Stimulated activated naive B cell treated with anti-CD40 and anti-IgM and Interleukin-4, amounts not matched to agents 10 μg/mL and 1 μg/mL and 100 μg/mL, for 72 hours (primary cell): Measurements from ENCODE around the gene REP15.
"Not testable (repeated sequence)": the region's sequence is repeated elsewhere in the genome, so short reads cannot be mapped to it uniquely, and the experiment has no call there.

Experiments
- ATAC-seq, 2 donors: fragments of 150-1000 bp; cut with Tn5 transposase; replicated peaks; 2 replicates each; pipeline ENCODE4 v1.10.0; 2021; ENCODE audit warnings: moderate library complexity in 1 of 2
- DNase-seq: peaks from one replicate; pipeline ENCODE4 v3.0.0; 2021
- H3K27ac Mint-ChIP-seq: one replicate; pipeline ENCODE4 v1.8.0; 2022; ENCODE audit warnings: mild to moderate bottlenecking, mixed read lengths
- H3K27me3 Mint-ChIP-seq, 2 donors: one replicate each; pipeline ENCODE4 v1.8.0; 2022; ENCODE audit warnings: mixed read lengths in 2 of 2
- H3K36me3 Mint-ChIP-seq, 2 donors: one replicate each; pipeline ENCODE4 v1.8.0; 2022; ENCODE audit warnings: mixed read lengths in 2 of 2, mild to moderate bottlenecking in 1 of 2
- H3K4me1 Mint-ChIP-seq, 2 donors: one replicate each; pipeline ENCODE4 v1.8.0; 2022; ENCODE audit warnings: mixed read lengths in 2 of 2, mild to moderate bottlenecking in 1 of 2
- H3K4me3 Mint-ChIP-seq, 2 donors: one replicate each; pipeline ENCODE4 v1.8.0; 2022; ENCODE audit warnings: mild to moderate bottlenecking in 2 of 2, mixed read lengths in 2 of 2, moderate library complexity in 1 of 2
- H3K9me3 Mint-ChIP-seq, 2 donors: one replicate each; pipeline ENCODE4 v1.8.0; 2022; ENCODE audit warnings: mixed read lengths in 2 of 2, mild to moderate bottlenecking in 1 of 2

The REP15 gene

GRCh38 chr12:27696293-27696652 lies at the start of gene REP15:
Gene REP15, plus strand, starts transcription at chr12:27696447. Its CDS starts 116 bp downstream, at chr12:27696563.
- H3K9me3 Mint-ChIP-seq = no peaks in the 10 kb centered on the region
- H3K27me3 Mint-ChIP-seq = peaks cover 0 to 3% of the 10 kb centered on the region in 2 donors
- no peaks in the 10 kb centered on the region for H3K4me1 Mint-ChIP-seq
- ATAC-seq (no peak), DNase-seq (no peak)
- no peak within 1 kb of the TSS for H3K27ac Mint-ChIP-seq
- H3K4me3 Mint-ChIP-seq = no peak within 1 kb of the TSS
- peaks cover 4 to 26% of the 10 kb centered on the region in 2 donors for H3K36me3 Mint-ChIP-seq

- ATAC-seq (no peak), DNase-seq (no peak)
- H3K36me3 Mint-ChIP-seq = peaks cover 9 to 14% of the 10 kb centered on the region in 2 donors
- no peak overlapping the region for H3K4me3 Mint-ChIP-seq
- no peaks in the 10 kb centered on the region for H3K9me3 Mint-ChIP-seq
- H3K27me3 Mint-ChIP-seq = no peaks in the 10 kb centered on the region
- H3K4me1 Mint-ChIP-seq = peaks cover 2 to 5% of the 10 kb centered on the region in 2 donors
- H3K27ac Mint-ChIP-seq = no peak overlapping the region
These were observed 46.2 kb upstream of the REP15 start for GRCh38 chr12:27650011-27650410.

GRCh38 chr12:27651201-27651600 lies 45.0 kb upstream of the REP15 start:
- Mint-ChIP-seq H3K4me3 (no peak overlapping the region), H3K27me3 (no peaks in the 10 kb centered on the region), H3K27ac (no peak overlapping the region), H3K4me1 (peaks cover 2 to 5% of the 10 kb centered on the region in 2 donors), H3K9me3 (no peaks in the 10 kb centered on the region), H3K36me3 (peaks cover 11 to 16% of the 10 kb centered on the region in 2 donors)
- ATAC-seq = no peak
- DNase-seq = no peak

- peaks cover 2 to 5% of the 10 kb centered on the region in 2 donors for H3K4me1 Mint-ChIP-seq
- no peaks in the 10 kb centered on the region for H3K9me3 Mint-ChIP-seq
- DNase-seq (no peak), ATAC-seq (no peak)
- no peak overlapping the region for H3K4me3 Mint-ChIP-seq
- H3K27ac Mint-ChIP-seq = no peak overlapping the region
- no peaks in the 10 kb centered on the region for H3K27me3 Mint-ChIP-seq
- H3K36me3 Mint-ChIP-seq = peaks cover 10 to 18% of the 10 kb centered on the region in 2 donors
These were observed 44.0 kb upstream of the REP15 start for GRCh38 chr12:27652174-27652763.

- no peak overlapping the region for H3K4me3 Mint-ChIP-seq
- H3K27me3 Mint-ChIP-seq = no peaks in the 10 kb centered on the region
- no peaks in the 10 kb centered on the region for H3K9me3 Mint-ChIP-seq
- DNase-seq (no peak), ATAC-seq (no peak)
- H3K36me3 Mint-ChIP-seq = peaks cover 6 to 9% of the 10 kb centered on the region in 2 donors
- peaks cover 2 to 5% of the 10 kb centered on the region in 2 donors for H3K4me1 Mint-ChIP-seq
- no peak overlapping the region for H3K27ac Mint-ChIP-seq
These were observed 42.6 kb upstream of the REP15 start for GRCh38 chr12:27653661-27654060.

GRCh38 chr12:27655476-27655875 lies 40.8 kb upstream of the REP15 start:
- H3K4me1 Mint-ChIP-seq, H3K4me3 Mint-ChIP-seq, H3K27me3 Mint-ChIP-seq, H3K27ac Mint-ChIP-seq, DNase-seq, H3K9me3 Mint-ChIP-seq, ATAC-seq: not testable (repeated sequence)
- H3K36me3 Mint-ChIP-seq = peaks cover 6 to 12% of the 10 kb centered on the region in 2 donors

- DNase-seq (no peak), ATAC-seq (no peak)
- Mint-ChIP-seq H3K9me3 (no peaks in the 10 kb centered on the region), H3K4me1 (peaks cover 2% of the 10 kb centered on the region in 2 donors), H3K27me3 (no peaks in the 10 kb centered on the region), H3K36me3 (peaks cover 10 to 19% of the 10 kb centered on the region in 2 donors), H3K4me3 (no peak overlapping the region), H3K27ac (no peak overlapping the region)
These were observed 39.0 kb upstream of the REP15 start for GRCh38 chr12:27657296-27657695.

- Mint-ChIP-seq H3K27ac (no peak overlapping the region), H3K36me3 (peaks cover 35 to 45% of the 10 kb centered on the region in 2 donors), H3K4me1 (no peaks in the 10 kb centered on the region), H3K27me3 (no peaks in the 10 kb centered on the region), H3K9me3 (no peaks in the 10 kb centered on the region), H3K4me3 (no peak overlapping the region)
- no peak for DNase-seq
- ATAC-seq = no peak
These were observed 30.5 kb upstream of the REP15 start for GRCh38 chr12:27665704-27666103.

GRCh38 chr12:27666510-27666909 lies 29.7 kb upstream of the REP15 start:
- H3K27ac Mint-ChIP-seq = no peak overlapping the region
- no peak overlapping the region for H3K4me3 Mint-ChIP-seq
- H3K4me1 Mint-ChIP-seq = no peaks in the 10 kb centered on the region
- no peaks in the 10 kb centered on the region for H3K27me3 Mint-ChIP-seq
- H3K36me3 Mint-ChIP-seq = peaks cover 32 to 44% of the 10 kb centered on the region in 2 donors
- ATAC-seq = no peak
- H3K9me3 Mint-ChIP-seq = no peaks in the 10 kb centered on the region
- no peak for DNase-seq

- no peaks in the 10 kb centered on the region for H3K4me1 Mint-ChIP-seq
- no peak overlapping the region for H3K27ac Mint-ChIP-seq
- DNase-seq (no peak), ATAC-seq (no peak)
- no peak overlapping the region for H3K4me3 Mint-ChIP-seq
- H3K9me3 Mint-ChIP-seq = no peaks in the 10 kb centered on the region
- peaks cover 31 to 44% of the 10 kb centered on the region in 2 donors for H3K36me3 Mint-ChIP-seq
- H3K27me3 Mint-ChIP-seq = no peaks in the 10 kb centered on the region
These were observed 28.7 kb upstream of the REP15 start for GRCh38 chr12:27667540-27667939.

GRCh38 chr12:27672051-27672450 lies 24.2 kb upstream of the REP15 start:
- ATAC-seq = no peak
- no peaks in the 10 kb centered on the region for H3K9me3 Mint-ChIP-seq
- H3K27ac Mint-ChIP-seq = peak overlapping the region; percentile 57
- no peaks in the 10 kb centered on the region for H3K4me1 Mint-ChIP-seq
- H3K4me3 Mint-ChIP-seq = no peak overlapping the region
- H3K36me3 Mint-ChIP-seq = peaks cover 20 to 33% of the 10 kb centered on the region in 2 donors
- H3K27me3 Mint-ChIP-seq = no peaks in the 10 kb centered on the region
- no peak for DNase-seq

- H3K36me3 Mint-ChIP-seq = peaks cover 16 to 35% of the 10 kb centered on the region in 2 donors
- H3K4me1 Mint-ChIP-seq = no peaks in the 10 kb centered on the region
- ATAC-seq = no peak
- no peaks in the 10 kb centered on the region for H3K27me3 Mint-ChIP-seq
- no peak for DNase-seq
- H3K4me3 Mint-ChIP-seq = no peak overlapping the region
- no peak overlapping the region for H3K27ac Mint-ChIP-seq
- no peaks in the 10 kb centered on the region for H3K9me3 Mint-ChIP-seq
These were observed 23.6 kb upstream of the REP15 start for GRCh38 chr12:27672643-27673042.

GRCh38 chr12:27673101-27673718 lies 23.0 kb upstream of the REP15 start:
- Mint-ChIP-seq H3K4me3 (no peak overlapping the region), H3K27me3 (no peaks in the 10 kb centered on the region), H3K36me3 (peaks cover 18 to 30% of the 10 kb centered on the region in 2 donors), H3K27ac (no peak overlapping the region), H3K9me3 (no peaks in the 10 kb centered on the region), H3K4me1 (no peaks in the 10 kb centered on the region)
- no peak for ATAC-seq
- no peak for DNase-seq

- Mint-ChIP-seq H3K27me3 (no peaks in the 10 kb centered on the region), H3K4me1 (no peaks in the 10 kb centered on the region), H3K27ac (no peak overlapping the region), H3K9me3 (no peaks in the 10 kb centered on the region), H3K4me3 (no peak overlapping the region), H3K36me3 (peaks cover 20 to 36% of the 10 kb centered on the region in 2 donors)
- no peak for DNase-seq
- ATAC-seq = no peak
These were observed 21.3 kb upstream of the REP15 start for GRCh38 chr12:27674989-27675388.

- H3K27ac Mint-ChIP-seq = no peak overlapping the region
- DNase-seq (no peak), ATAC-seq (no peak)
- H3K9me3 Mint-ChIP-seq = no peaks in the 10 kb centered on the region
- H3K36me3 Mint-ChIP-seq = peaks cover 13 to 38% of the 10 kb centered on the region in 2 donors
- H3K4me3 Mint-ChIP-seq = no peak overlapping the region
- no peaks in the 10 kb centered on the region for H3K4me1 Mint-ChIP-seq
- H3K27me3 Mint-ChIP-seq = no peaks in the 10 kb centered on the region
These were observed 15.6 kb upstream of the REP15 start for GRCh38 chr12:27680619-27681018.
